ENCODE data around the gene FGD3.

The FGD3 gene

DNA sequence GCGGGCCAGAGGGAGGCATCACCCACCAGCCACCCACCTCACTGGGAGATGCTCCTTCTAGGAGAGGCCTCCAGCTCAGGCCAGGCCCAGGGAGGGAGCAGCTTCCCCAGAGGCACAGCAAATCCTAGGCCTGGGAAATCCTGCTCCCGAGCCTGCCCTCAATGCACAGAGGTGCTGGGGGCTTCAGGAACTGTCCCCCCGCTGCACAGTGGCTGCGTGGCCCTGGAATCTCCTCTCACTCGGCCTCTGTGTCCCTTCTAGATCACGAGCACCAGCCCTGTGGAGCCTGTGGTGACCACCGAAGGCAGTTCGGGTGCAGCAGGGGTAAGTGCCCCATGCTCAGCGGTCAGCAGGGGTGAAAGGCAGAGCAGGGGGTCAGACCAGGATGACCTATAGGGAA lies 74.7 kb downstream of the FGD3 start:
- TF ChIP-seq CTCF (IDR thresholded peaks at IDR 0.05; ENCODE audit: borderline replicate concordance, control extremely low read depth, extremely low read depth, insufficient read depth, missing control alignments) = no peak
- no peak for DNase-seq (ENCODE audit: low spot score)
- in situ Hi-C loops (cut with MboI; ENCODE audit: low sequenced_read_pairs, unreplicated experiment) = no loop called here

DNA sequence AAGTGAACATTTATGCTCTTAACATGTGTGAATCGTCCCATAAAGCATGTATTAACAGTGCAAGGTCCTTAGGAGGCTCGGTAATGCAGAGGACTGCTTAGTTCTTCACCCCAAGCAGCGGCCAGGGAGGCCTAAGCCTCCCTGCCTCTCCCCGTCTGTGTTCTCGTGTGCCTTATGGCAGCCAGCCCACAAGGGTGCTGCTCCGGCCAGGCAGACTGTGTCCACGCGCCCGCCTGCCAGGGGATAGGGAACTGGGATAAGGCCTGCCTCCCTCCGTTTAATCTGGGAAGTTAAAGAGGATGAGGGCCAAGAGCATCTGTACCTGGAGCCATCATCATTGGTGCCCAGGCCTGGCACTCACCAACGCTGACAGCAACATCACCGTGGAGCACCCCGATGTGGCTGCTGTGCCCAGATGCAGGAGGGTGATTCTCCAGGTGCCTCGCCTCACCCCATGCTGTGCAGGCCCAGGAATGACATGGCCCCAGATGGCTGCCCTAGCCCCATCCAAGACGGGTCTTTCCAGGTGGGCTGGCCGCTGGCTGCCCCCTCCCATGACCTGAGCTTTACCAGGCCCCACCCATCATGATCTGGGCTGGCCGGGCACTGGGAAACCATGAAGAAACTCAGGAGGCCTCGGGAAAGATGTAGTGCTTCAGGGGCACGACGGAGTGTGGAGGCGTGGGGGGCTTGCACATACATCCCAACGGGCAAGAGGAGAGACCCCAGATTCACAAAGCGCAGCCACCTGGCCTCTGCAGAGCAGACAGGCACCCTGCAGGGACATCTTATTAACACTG lies 75.6 kb downstream of the FGD3 start:
- DNase-seq (ENCODE audit: low spot score) = no peak
- in situ Hi-C loops (cut with MboI; ENCODE audit: low sequenced_read_pairs, unreplicated experiment) = no loop called here
- no peak for TF ChIP-seq CTCF (IDR thresholded peaks at IDR 0.05; ENCODE audit: borderline replicate concordance, control extremely low read depth, extremely low read depth, insufficient read depth, missing control alignments)

GRCh38 chr9:93023521-93023815 lies 76.1 kb downstream of the FGD3 start:
- no peak for DNase-seq (ENCODE audit: low spot score)
- TF ChIP-seq CTCF (IDR thresholded peaks at IDR 0.05; ENCODE audit: borderline replicate concordance, control extremely low read depth, extremely low read depth, insufficient read depth, missing control alignments) = no peak
- in situ Hi-C loops (cut with MboI; ENCODE audit: low sequenced_read_pairs, unreplicated experiment) = no loop called here

DNA sequence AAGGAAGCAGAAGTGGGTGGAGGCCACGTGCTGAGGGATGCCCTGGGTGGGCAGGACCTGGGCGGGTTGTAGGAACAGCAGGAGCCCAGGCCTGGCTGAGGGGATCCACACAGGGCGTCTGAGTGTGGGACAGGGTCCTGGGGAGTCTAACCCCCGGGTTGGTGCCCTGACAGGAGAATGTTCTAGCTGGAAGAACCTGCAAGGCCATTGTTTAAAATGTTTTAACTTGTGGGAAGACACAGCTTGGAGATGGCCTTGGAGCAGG lies 77.3 kb downstream of the FGD3 start:
- no peak for DNase-seq (ENCODE audit: low spot score)
- in situ Hi-C loops (cut with MboI; ENCODE audit: low sequenced_read_pairs, unreplicated experiment) = no loop called here
- no peak for TF ChIP-seq CTCF (IDR thresholded peaks at IDR 0.05; ENCODE audit: borderline replicate concordance, control extremely low read depth, extremely low read depth, insufficient read depth, missing control alignments)

DNA sequence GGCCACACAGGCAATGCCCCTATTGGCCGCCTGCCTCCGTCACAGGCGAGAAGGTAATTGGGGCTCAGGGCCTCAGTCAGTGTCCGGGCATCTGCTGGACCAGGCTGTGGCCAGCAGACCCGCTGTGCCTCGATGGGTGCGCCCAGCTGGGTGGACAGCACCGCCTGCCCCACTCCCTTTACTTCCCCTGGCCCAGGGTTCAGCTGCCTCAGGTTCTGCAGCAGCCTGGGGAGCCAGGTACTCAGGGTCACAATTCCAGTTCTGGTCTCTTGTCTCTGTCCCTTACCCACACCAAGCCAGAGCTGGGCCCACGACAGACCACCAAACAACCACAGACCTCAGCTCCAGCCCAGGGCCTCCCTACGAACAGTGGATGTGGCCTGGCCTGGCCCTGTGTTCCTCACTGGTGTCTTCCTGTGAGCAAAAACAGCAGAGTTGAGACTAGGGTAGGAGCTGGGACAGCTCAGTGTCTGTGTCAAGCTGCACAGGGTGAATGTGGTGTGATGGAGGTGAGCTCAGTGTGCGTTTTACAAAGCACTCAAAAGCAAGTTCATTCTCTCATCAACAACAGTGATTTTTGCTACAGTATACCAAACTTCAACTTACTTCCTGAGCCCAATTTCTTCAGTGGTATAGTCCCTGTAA lies 77.8 kb downstream of the FGD3 start:
- in situ Hi-C loops (cut with MboI; ENCODE audit: low sequenced_read_pairs, unreplicated experiment) = no loop called here
- DNase-seq (ENCODE audit: low spot score) = no peak
- no peak for TF ChIP-seq CTCF (IDR thresholded peaks at IDR 0.05; ENCODE audit: borderline replicate concordance, control extremely low read depth, extremely low read depth, insufficient read depth, missing control alignments)

- TF ChIP-seq CTCF (IDR thresholded peaks at IDR 0.05; ENCODE audit: borderline replicate concordance, control extremely low read depth, extremely low read depth, insufficient read depth, missing control alignments) = no peak
- in situ Hi-C loops (cut with MboI; ENCODE audit: low sequenced_read_pairs, unreplicated experiment) = no loop called here
- no peak for DNase-seq (ENCODE audit: low spot score)
Measured at GRCh38 chr9:93025736-93026135, 78.4 kb downstream of the FGD3 start.

Data from GM13976 (cell line).